NCI-H128 (cell line): Measurements from ENCODE around the gene ABI3BP.

ENCODE experiments used
- DNase-seq: peaks from one replicate; lab custom pipeline; 2025; ENCODE audit not compliant: unreplicated experiment; lab: John Stamatoyannopoulos, UW

The ABI3BP gene

GRCh38 chr3:100836661-100837060, 156.6 kb downstream of the ABI3BP start:
- DNase-seq = no peak

GRCh38 chr3:100834332-100834731, 158.9 kb downstream of the ABI3BP start:
- DNase-seq = no peak

- DNase-seq = peak; percentile 8
Measured at GRCh38 chr3:100833483-100833882, 159.7 kb downstream of the ABI3BP start.

GRCh38 chr3:100831629-100832028, 161.6 kb downstream of the ABI3BP start:
- no peak for DNase-seq

- no peak for DNase-seq
Measured at GRCh38 chr3:100830931-100831330, 162.3 kb downstream of the ABI3BP start.

GRCh38 chr3:100825574-100825973, 167.6 kb downstream of the ABI3BP start:
- no peak for DNase-seq

GRCh38 chr3:100815583-100815982, 177.6 kb downstream of the ABI3BP start:
- DNase-seq = no peak

- DNase-seq = no peak
Measured at GRCh38 chr3:100813828-100814227, 179.4 kb downstream of the ABI3BP start.

- DNase-seq = no peak
Measured at GRCh38 chr3:100811779-100812507, 181.3 kb downstream of the ABI3BP start.

GRCh38 chr3:100810671-100811070, 182.6 kb downstream of the ABI3BP start:
- DNase-seq = no peak

GRCh38 chr3:100804631-100805030, 188.6 kb downstream of the ABI3BP start:
- no peak for DNase-seq

- no peak for DNase-seq
Measured at GRCh38 chr3:100803711-100804110, 189.5 kb downstream of the ABI3BP start.

- DNase-seq = no peak
Measured at GRCh38 chr3:100802126-100802525, 191.1 kb downstream of the ABI3BP start.

GRCh38 chr3:100798012-100798411, 195.2 kb downstream of the ABI3BP start:
- no peak for DNase-seq

GRCh38 chr3:100796556-100796955, 196.7 kb downstream of the ABI3BP start:
- DNase-seq = no peak

GRCh38 chr3:100789579-100789978, 203.6 kb downstream of the ABI3BP start:
- DNase-seq = no peak

GRCh38 chr3:100783619-100784018, 209.6 kb downstream of the ABI3BP start:
- DNase-seq = no peak

- no peak for DNase-seq
Measured at GRCh38 chr3:100782906-100783305, 210.3 kb downstream of the ABI3BP start.

- DNase-seq = no peak
Measured at GRCh38 chr3:100782348-100782747, 210.9 kb downstream of the ABI3BP start.

GRCh38 chr3:100781301-100781700, 211.9 kb downstream of the ABI3BP start:
- no peak for DNase-seq

GRCh38 chr3:100780071-100780622, 213.1 kb downstream of the ABI3BP start:
- DNase-seq = no peak

GRCh38 chr3:100779480-100779879, 213.7 kb downstream of the ABI3BP start:
- DNase-seq = no peak

GRCh38 chr3:100777271-100777670, 215.9 kb downstream of the ABI3BP start:
- DNase-seq = no peak
